Esophagus squamous epithelium (tissue), 5 donors: ENCODE results near the gene MRPS18B. TPM values are rescaled to one million over a fixed set of nuclear protein-coding genes. Genes with fewer than 3 reads are reported as not detected.

Experiments
- DNase-seq: peaks from one replicate; lab custom pipeline; 2025; lab: John Stamatoyannopoulos, UW
- H3K27ac ChIP-seq, 4 donors: fragments of 200-600 bp; sonication (generic); one replicate each; pipeline ENCODE4 v1.5.1; 2016 to 2019; ENCODE audit warnings: mild to moderate bottlenecking in 1 of 4
- H3K27me3 ChIP-seq, 4 donors: fragments of 200-600 bp; sonication (generic); 1 replicate in 3 of 4; 2 replicates in 1 of 4; pipeline versions ENCODE4 v1.5.1 to v1.6.0; 2017 to 2021; ENCODE audit warnings: antibody characterized with exemption in 1 of 4
- H3K36me3 ChIP-seq, 3 donors: fragments of 200-600 bp; sonication (generic); one replicate each; pipeline ENCODE4 v1.5.1; 2016 to 2019
- H3K4me1 ChIP-seq, 3 donors: fragments of 200-600 bp; sonication (generic); one replicate each; pipeline ENCODE4 v1.5.1; 2017 to 2019
- H3K4me3 ChIP-seq, 4 donors: fragments of 200-600 bp; sonication (generic); 1 replicate in 3 of 4; 2 replicates in 1 of 4; pipeline ENCODE4 v1.5.1; 2016 to 2019; ENCODE audit warnings: mild to moderate bottlenecking in 2 of 4, moderate library complexity in 1 of 4
- H3K9me3 ChIP-seq, 3 donors: fragments of 200-600 bp; sonication (generic); one replicate each; pipeline ENCODE4 v1.5.1; 2016 to 2019
- CTCF ChIP-seq, 6 experiments: fragments of 450-650 bp in 4 of 6; fragments of 200-600 bp in 2 of 6; sonication (generic) in 2 of 6; IDR thresholded peaks; one replicate each; pipeline ENCODE4 v1.5.1; 2016 to 2019; ENCODE audit warnings: antibody characterized with exemption in 6 of 6, mild to moderate bottlenecking in 4 of 6, moderate library complexity in 4 of 6
- POLR2A ChIP-seq, 4 donors: fragments of 450-650 bp; IDR thresholded peaks; one replicate each; pipeline ENCODE4 v1.6.1; 2017; ENCODE audit warnings: antibody characterized with exemption in 4 of 4, mild to moderate bottlenecking in 4 of 4, moderate library complexity in 3 of 4
- WGBS, 2 donors: methylation state at CpG; one replicate each; pipeline ENCODE4 v1.1.5; 2018; 5-methylcytosine and 5-hydroxymethylcytosine counted together
- intact Hi-C: fragments of 100-400 bp; cut with DNase I; formaldehyde crosslinking; loops from one replicate; pipeline ENCODE4 v1.15.0; 2022
- total RNA-seq, 4 donors: library from RNA; depleted of rRNA; stranded (reverse); fragments of >200 nt; gene quantifications; one replicate each; pipeline ENCODE4 v1.1.0, GENCODE V29; 2016
- donor health status: DM: yes; HTN: yes; CAD: no.

MRPS18B gene
- total RNA-seq, 4 donors from 2014 or later: 31.0 to 56.3 (median 40.6) TPM

GRCh38 chr6:30613251-30614043 is 4.2 kb upstream of the MRPS18B start:
- Histone ChIP-seq H3K27me3 (no peaks in the 10 kb centered on the region), H3K4me1 (peaks cover 3 to 66% (median 24%) of the 10 kb centered on the region in 3 donors), H3K36me3 (peaks cover 0 to 33% (median 10%) of the 10 kb centered on the region in 3 donors), H3K27ac (peak overlapping the region; percentile 45 to 98 (median 96)), H3K9me3 (no peaks in the 10 kb centered on the region), H3K4me3 (peak overlapping the region in 2 of 4 donors; percentile 61 to 92)
- TF ChIP-seq POLR2A (IDR thresholded peaks at IDR 0.05) (peak in 1 of 4 donors; percentile 11), CTCF (IDR thresholded peaks at IDR 0.05) (no peak)
- no peak for DNase-seq
- intact Hi-C loops: no loop called here

- WGBS, 2 donors: 20 to 23% methylated on average over 8 of the region's 8 CpGs
- H3K4me1 ChIP-seq: peaks cover 6 to 68% (median 30%) of the 10 kb centered on the region in 3 donors
- intact Hi-C loops: no loop called here
- no peak for TF ChIP-seq CTCF (IDR thresholded peaks at IDR 0.05)
- no peaks in the 10 kb centered on the region for H3K9me3 ChIP-seq
- peak overlapping the region; percentile 84 to 98 (median 96) for H3K27ac ChIP-seq
- peaks cover 0 to 26% (median 3%) of the 10 kb centered on the region in 3 donors for H3K36me3 ChIP-seq
- DNase-seq: no peak
- H3K27me3 ChIP-seq: no peaks in the 10 kb centered on the region
- peak overlapping the region; percentile 7 to 92 (median 62) for H3K4me3 ChIP-seq
Measured at GRCh38 chr6:30614044-30614842, 3.4 kb upstream of the MRPS18B start.

DNA sequence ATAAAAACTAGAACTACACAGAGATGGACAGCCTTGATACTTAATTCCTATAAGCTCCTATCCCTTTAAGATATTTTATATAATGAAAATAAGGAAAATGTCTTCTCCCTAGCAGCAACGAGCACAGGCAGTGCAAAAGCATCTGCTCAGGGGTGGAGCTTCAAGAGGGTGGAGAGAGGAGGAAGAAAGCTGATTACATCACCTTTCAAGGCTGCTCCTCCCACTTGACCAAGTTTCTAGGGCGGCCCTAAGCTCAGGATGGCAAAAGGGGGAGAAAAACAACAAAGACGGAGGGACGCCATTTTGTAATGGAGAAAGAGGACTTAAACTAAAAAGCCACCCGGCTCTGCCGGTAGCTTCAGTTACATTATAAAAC is 2.8 kb upstream of the MRPS18B start:
- Histone ChIP-seq H3K4me3 (peak overlapping the region; percentile 61 to 92 (median 74)), H3K27ac (peak overlapping the region; percentile 84 to 98 (median 96)), H3K4me1 (peaks cover 6 to 67% (median 30%) of the 10 kb centered on the region in 3 donors), H3K27me3 (no peaks in the 10 kb centered on the region), H3K9me3 (no peaks in the 10 kb centered on the region), H3K36me3 (peaks cover 0 to 26% (median 5%) of the 10 kb centered on the region in 3 donors)
- 0% methylated on average over 6 of the region's 6 CpGs for WGBS, 2 donors
- TF ChIP-seq POLR2A (IDR thresholded peaks at IDR 0.05) (peak in 2 of 4 donors; percentile 83 to 89), CTCF (IDR thresholded peaks at IDR 0.05) (no peak)
- peak; percentile 64 for DNase-seq
- intact Hi-C loops: no loop called here

DNA sequence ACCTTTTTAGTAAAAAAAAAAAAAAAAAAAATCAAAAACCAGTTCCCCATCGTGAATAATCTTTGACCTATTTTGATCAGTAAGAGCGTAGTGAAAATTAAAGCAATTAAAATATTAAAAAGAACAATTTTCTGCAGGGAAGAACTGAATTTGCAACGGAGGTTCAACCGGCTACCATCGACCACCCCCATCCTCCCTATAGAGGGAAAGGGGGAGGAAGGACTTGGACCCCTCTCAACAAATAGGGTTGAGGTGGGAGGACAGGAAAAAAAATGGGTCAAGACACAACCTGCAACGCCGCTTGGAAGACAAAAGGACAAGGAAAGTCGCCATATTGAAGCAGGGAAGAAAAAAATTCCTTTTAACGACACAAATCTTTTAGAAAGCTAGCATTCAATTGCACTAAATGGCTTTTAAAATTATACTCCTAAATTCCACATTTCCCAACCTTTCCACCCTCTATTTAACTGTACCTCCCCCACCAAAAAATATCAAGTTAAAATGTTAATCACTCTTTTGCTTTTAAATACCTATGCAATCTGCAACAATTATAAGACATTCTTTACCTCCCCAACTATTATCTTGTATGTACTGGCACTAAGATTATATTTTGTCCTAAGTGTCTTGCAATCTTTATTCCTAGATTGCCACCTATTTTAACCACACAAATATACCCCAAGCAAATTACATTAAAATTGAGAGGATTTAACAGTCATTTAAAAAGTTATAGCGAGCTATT is 2.3 kb upstream of the MRPS18B start:
- 0 to 1% methylated on average over 10 of the region's 10 CpGs for WGBS, 2 donors
- no peak for TF ChIP-seq CTCF (IDR thresholded peaks at IDR 0.05)
- no peak for TF ChIP-seq POLR2A (IDR thresholded peaks at IDR 0.05)
- Histone ChIP-seq H3K27ac (peak overlapping the region; percentile 95 to 98 (median 98)), H3K36me3 (peaks cover 0 to 29% (median 10%) of the 10 kb centered on the region in 3 donors), H3K27me3 (no peaks in the 10 kb centered on the region), H3K4me1 (peaks cover 6 to 62% (median 30%) of the 10 kb centered on the region in 3 donors), H3K4me3 (peak overlapping the region; percentile 61 to 92 (median 74)), H3K9me3 (no peaks in the 10 kb centered on the region)
- no peak for DNase-seq
- intact Hi-C loops: no loop called here
